IMR-90 (cell line): Measurements from ENCODE around the gene NHSL2. TPM values are rescaled to one million over a fixed set of nuclear protein-coding genes. Genes with fewer than 3 reads are reported as not detected.

Experiments used
- ATAC-seq: fragments of 200-7000 bp; cut with Tn5 transposase; 2 replicates; pipeline ENCODE4 v1.9.1; 2020; ENCODE audit warnings: low read depth, mild to moderate bottlenecking, moderate library complexity
- BruUV-seq: library from RNA; stranded (reverse); fragments of 400-500 nt; replicated peaks from 2 replicates; lab custom pipeline; 2021; lab: Mats Ljungman, UMichigan
- CTCF ChIA-PET: fragments of 300-600 bp; formaldehyde crosslinking; extraction: SDS; loops from one replicate; lab custom pipeline; 2021; ENCODE audit warnings: antibody characterized with exemption; lab: Yijun Ruan, JAX
- POLR2A ChIA-PET: fragments of 300-600 bp; sonication (Branson Sonifier 250); formaldehyde crosslinking; loops from one replicate; lab custom pipeline; 2022; ENCODE audit warnings: antibody characterized with exemption; ENCODE audit not compliant: unreplicated experiment; lab: Charles Lee
- DNase-seq: peaks from one replicate; pipeline ENCODE4 v3.0.0; 2013
- H2AFZ ChIP-seq: replicated peaks from 2 replicates; pipeline ENCODE3; 2013; ENCODE audit warnings: low read length, mild to moderate bottlenecking; ENCODE audit not compliant: poor library complexity
- H2AK5ac ChIP-seq: 2 replicates; pipeline ENCODE4 v1.6.1; 2013; ENCODE audit warnings: low read depth, low read length, inconsistent platforms
- H2AK9ac ChIP-seq: replicated peaks from 2 replicates; pipeline ENCODE3; 2013; ENCODE audit warnings: mild to moderate bottlenecking, low read depth, low read length, moderate library complexity; ENCODE audit not compliant: poor library complexity
- H2BK120ac ChIP-seq: 2 replicates; pipeline ENCODE4 v1.6.1; 2013; ENCODE audit warnings: low read depth, low read length, inconsistent platforms
- H2BK15ac ChIP-seq: 3 replicates; pipeline ENCODE4 v1.6.1; 2013; ENCODE audit warnings: low read depth, low read length, inconsistent platforms
- H2BK20ac ChIP-seq: 2 replicates; pipeline ENCODE4 v1.6.1; 2013; ENCODE audit warnings: low read depth, mild to moderate bottlenecking, inconsistent platforms, low read length, moderate library complexity
- H2BK5ac ChIP-seq: 2 replicates; pipeline ENCODE4 v1.6.1; 2013; ENCODE audit warnings: mild to moderate bottlenecking, low read depth, low read length, inconsistent platforms; ENCODE audit not compliant: poor library complexity, severe bottlenecking
- H3K14ac ChIP-seq: replicated peaks from 2 replicates; pipeline ENCODE4 v1.6.1; 2013; ENCODE audit warnings: low read depth, low read length, inconsistent platforms
- H3K18ac ChIP-seq: 2 replicates; pipeline ENCODE4 v1.6.1; 2013; ENCODE audit warnings: low read depth, low read length, control low read depth
- H3K23ac ChIP-seq: 2 replicates; pipeline ENCODE4 v1.6.1; 2013; ENCODE audit warnings: low read depth, low read length, inconsistent platforms
- H3K27ac ChIP-seq: 2 replicates; pipeline ENCODE4 v1.5.1; 2013; ENCODE audit warnings: mild to moderate bottlenecking, control low read depth, low read length; ENCODE audit not compliant: insufficient read depth
- H3K27me3 ChIP-seq: 2 replicates; pipeline ENCODE4 v1.6.1; 2013; ENCODE audit warnings: low read length; ENCODE audit not compliant: control insufficient read depth, insufficient read depth
- H3K36me3 ChIP-seq: 2 replicates; pipeline ENCODE4 v1.6.1; 2013; ENCODE audit warnings: low read length, mixed read lengths; ENCODE audit not compliant: control insufficient read depth, insufficient read depth
- H3K4ac ChIP-seq: 2 replicates; pipeline ENCODE4 v1.6.1; 2013; ENCODE audit warnings: low read depth, low read length, inconsistent platforms
- H3K4me1 ChIP-seq: 2 replicates; pipeline ENCODE4 v1.6.1; 2013; ENCODE audit warnings: low read length, mixed read lengths; ENCODE audit not compliant: control insufficient read depth, insufficient read depth
- H3K4me2 ChIP-seq: 2 replicates; pipeline ENCODE4 v1.6.1; 2013; ENCODE audit warnings: low read depth, mild to moderate bottlenecking, control low read depth, low read length, moderate library complexity
- H3K4me3 ChIP-seq: 2 replicates; pipeline ENCODE4 v1.5.1; 2013; ENCODE audit warnings: low read depth, mild to moderate bottlenecking, control low read depth, low read length, moderate library complexity; ENCODE audit not compliant: insufficient read depth
- H3K56ac ChIP-seq: 2 replicates; pipeline ENCODE4 v1.6.1; 2013; ENCODE audit warnings: low read length, inconsistent platforms; ENCODE audit not compliant: insufficient read depth; ENCODE audit errors: extremely low read depth
- H3K79me1 ChIP-seq, 2 experiments: 2 replicates each; pipeline ENCODE4 v1.6.1; 2013; ENCODE audit warnings: low read length in 2 of 2, inconsistent platforms in 1 of 2, low read depth in 1 of 2
- H3K9ac ChIP-seq: 2 replicates; pipeline ENCODE4 v1.6.1; 2013; ENCODE audit warnings: low read depth, low read length, control low read depth
- H3K9me1 ChIP-seq: 2 replicates; pipeline ENCODE4 v1.6.1; 2013; ENCODE audit warnings: low read length, inconsistent platforms; ENCODE audit not compliant: insufficient read depth
- H3K9me3 ChIP-seq: 2 replicates; pipeline ENCODE4 v1.6.1; 2013; ENCODE audit warnings: low read length; ENCODE audit not compliant: control insufficient read depth, insufficient read depth
- H4K20me1 ChIP-seq: 2 replicates; pipeline ENCODE4 v1.6.1; 2013; ENCODE audit warnings: low read length, inconsistent platforms; ENCODE audit not compliant: insufficient read depth
- H4K5ac ChIP-seq: 2 replicates; pipeline ENCODE4 v1.6.1; 2013; ENCODE audit warnings: mild to moderate bottlenecking, low read depth, low read length, control low read depth
- H4K8ac ChIP-seq, 2 experiments: 2 replicates each; pipeline ENCODE4 v1.6.1; 2013; ENCODE audit warnings: low read depth in 2 of 2, low read length in 2 of 2, control low read depth in 1 of 2, inconsistent platforms in 1 of 2
- H4K91ac ChIP-seq: 2 replicates; pipeline ENCODE4 v1.6.1; 2013; ENCODE audit warnings: low read depth, low read length, inconsistent platforms; ENCODE audit not compliant: insufficient read depth
- BHLHE40 ChIP-seq: fragments of 150-350 bp; IDR thresholded peaks from 2 replicates; pipeline ENCODE4 v1.6.1; 2016; ENCODE audit warnings: mild to moderate bottlenecking, low read depth, low read length
- CEBPB ChIP-seq: IDR thresholded peaks from 2 replicates; pipeline ENCODE4 v1.6.1; 2012; ENCODE audit warnings: low read depth, low read length, improper control_type of control experiment
- CHD1 ChIP-seq: IDR thresholded peaks from 2 replicates; pipeline ENCODE4 v1.6.1; 2012; ENCODE audit warnings: low read depth, low read length, improper control_type of control experiment
- FOS ChIP-seq: fragments of 150-350 bp; IDR thresholded peaks from 2 replicates; pipeline ENCODE4 v1.6.1; 2016; ENCODE audit warnings: low read depth, low read length
- MAZ ChIP-seq: IDR thresholded peaks from 2 replicates; pipeline ENCODE4 v1.6.1; 2012; ENCODE audit warnings: low read depth, mild to moderate bottlenecking, low read length, improper control_type of control experiment, moderate library complexity, borderline replicate concordance
- MXI1 ChIP-seq: IDR thresholded peaks from 2 replicates; pipeline ENCODE4 v1.6.1; 2012; ENCODE audit warnings: low read depth, mild to moderate bottlenecking, low read length, moderate library complexity, borderline replicate concordance
- NFE2L2 ChIP-seq: fragments of 150-350 bp; IDR thresholded peaks from 2 replicates; pipeline ENCODE4 v1.6.1; 2016; ENCODE audit warnings: low read depth, mild to moderate bottlenecking, low read length
- POLR2A ChIP-seq: IDR thresholded peaks from 2 replicates; pipeline ENCODE4 v1.6.1; 2012; ENCODE audit warnings: mild to moderate bottlenecking, low read depth, low read length
- RCOR1 ChIP-seq: IDR thresholded peaks from 2 replicates; pipeline ENCODE4 v1.6.1; 2012; ENCODE audit warnings: mild to moderate bottlenecking, low read length, improper control_type of control experiment; ENCODE audit not compliant: insufficient replicate concordance
- RFX5 ChIP-seq: IDR thresholded peaks from 2 replicates; pipeline ENCODE4 v1.8.0; 2012; ENCODE audit warnings: low read depth, mild to moderate bottlenecking, low read length, moderate library complexity
- SMC3 ChIP-seq: fragments of 150-350 bp; IDR thresholded peaks from 2 replicates; pipeline ENCODE4 v1.6.1; 2016; ENCODE audit warnings: low read depth, mild to moderate bottlenecking, antibody characterized with exemption, low read length, moderate library complexity
- WGBS, 2 experiments: methylation state at CpG; one replicate each; pipeline versions ENCODE4 v1.1.5 to v1.1.7; 2013; ENCODE audit warnings: missing lambda C conversion rate in 2 of 2; ENCODE audit not compliant: insufficient read length in 1 of 2; ENCODE audit errors: extremely low coverage in 2 of 2; 5-methylcytosine and 5-hydroxymethylcytosine counted together
- dilution Hi-C: fragments of 300-500 bp; cut with HindIII; formaldehyde crosslinking; loops from one replicate; pipeline ENCODE4 v1.14.3; 2018; ENCODE audit warnings: low sequenced_read_pairs; ENCODE audit not compliant: unreplicated experiment
- in situ Hi-C: fragments of 300-500 bp; cut with MboI; formaldehyde crosslinking; loops from 3 replicates; pipeline ENCODE4 v1.14.3; 2019; ENCODE audit warnings: low sequenced_read_pairs, inconsistent platforms, mixed read lengths
- intact Hi-C: fragments of 100-400 bp; cut with micrococcal nuclease; formaldehyde crosslinking; loops from 2 replicates; pipeline ENCODE4 v1.10.0; 2022
- polyA plus RNA-seq, 3 experiments: library from polyadenylated mRNA; depleted of rRNA; stranded (reverse); fragments of >200 nt; gene quantifications; 2 replicates each; pipeline ENCODE4 v1.2.3, GENCODE V29; 2012; ENCODE audit warnings: low replicate concordance in 1 of 3
- total RNA-seq: library from RNA; depleted of rRNA; stranded (reverse); fragments of >200 nt; gene quantifications from 2 replicates; pipeline ENCODE4 v1.2.3, GENCODE V29; 2012
- TF ChIP-seq, protein P1 (sequence below): fragments of 150-350 bp; IDR thresholded peaks from 2 replicates; pipeline ENCODE4 v1.6.1; 2016; ENCODE audit warnings: low read depth, mild to moderate bottlenecking, low read length, moderate library complexity, borderline replicate concordance

Gene NHSL2
- total and polyA plus RNA-seq, 2 of the 4 experiments (the other 2 are of a cell fraction): 0.72 to 0.75 TPM

DNA sequence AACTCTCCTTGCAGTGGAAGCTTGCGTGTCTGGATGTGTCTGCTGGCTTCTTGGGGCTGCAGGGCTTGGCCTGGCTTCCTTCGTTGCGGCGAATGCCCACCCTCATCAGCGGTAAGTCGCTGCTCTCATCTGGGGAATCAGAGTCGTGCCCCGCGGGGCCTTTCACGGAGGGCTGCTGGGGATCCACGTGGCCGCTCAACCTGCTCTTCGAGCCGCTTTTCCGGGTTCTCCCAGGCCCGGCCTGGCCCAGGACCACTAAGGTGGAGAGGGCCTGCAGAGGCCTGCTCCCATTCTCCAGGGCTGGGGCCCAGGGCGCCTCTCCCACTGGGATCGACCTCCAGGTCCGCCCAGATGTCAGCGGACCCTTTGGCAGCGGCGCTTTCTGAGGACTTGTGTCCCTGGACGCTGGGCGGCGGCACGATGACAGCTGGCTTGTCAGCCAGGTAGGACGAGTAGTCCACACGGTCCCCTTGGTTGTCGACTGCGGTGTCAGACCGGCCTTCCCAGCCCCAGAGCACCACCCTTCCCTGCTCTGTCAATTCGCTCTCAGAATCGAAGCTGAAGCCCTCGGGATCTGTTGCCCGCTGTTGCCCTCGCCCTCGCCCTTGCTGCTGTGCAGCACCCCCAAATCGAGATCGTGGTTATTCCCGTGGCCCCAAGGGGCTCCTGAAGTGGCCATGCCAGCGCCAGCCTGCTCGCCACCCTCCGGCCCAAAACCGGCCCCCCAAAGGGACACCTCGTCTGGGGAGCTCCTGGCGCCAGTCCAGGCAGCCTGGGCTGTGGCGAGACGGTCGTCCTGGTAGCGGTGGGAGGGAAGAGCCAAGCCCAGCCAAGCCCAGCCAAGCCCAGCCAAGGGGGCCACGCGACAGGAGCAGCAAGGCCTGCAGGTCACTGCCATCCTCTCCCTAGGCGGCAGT lies 37.8 kb upstream of the NHSL2 start:
- ATAC-seq (no peak), DNase-seq (no peak)
- Histone ChIP-seq H2BK120ac (no peak overlapping the region), H2BK20ac (no peak overlapping the region), H3K23ac (no peak overlapping the region), H3K27me3 (peaks cover 10% of the 10 kb centered on the region; the same call in 1 of the 2 replicates), H2BK5ac (no peak overlapping the region), H2AFZ (no peak overlapping the region), H2AK5ac (no peak overlapping the region), H2AK9ac (no peak overlapping the region), H3K14ac (no peak overlapping the region), H3K79me1 (no peaks in the 10 kb centered on the region), H3K4me1 (no peaks in the 10 kb centered on the region), H3K4me3 (no peak overlapping the region), H3K9me3 (0 out of 2 replicates have a peak, but pooled peaks cover 3% of the 10 kb centered on the region), H3K18ac (no peak overlapping the region), H2BK15ac (no peak overlapping the region), H3K9me1 (no peaks in the 10 kb centered on the region), H3K9ac (no peak overlapping the region), H3K4me2 (no peak overlapping the region), H3K4ac (no peak overlapping the region), H4K8ac (no peak overlapping the region), H3K36me3 (no peaks in the 10 kb centered on the region), H4K20me1 (no peaks in the 10 kb centered on the region), H3K56ac (no peak overlapping the region), H4K91ac (no peak overlapping the region), H4K5ac (no peak overlapping the region), H3K27ac (no peak overlapping the region)
- TF ChIP-seq MAZ (no peak), CEBPB (no peak), SMC3 (no peak), NFE2L2 (no peak), BHLHE40 (no peak), MXI1 (no peak), RFX5 (no peak), CHD1 (no peak), POLR2A (no peak), RCOR1 (no peak), FOS (no peak)
- TF ChIP-seq, protein P1, sequence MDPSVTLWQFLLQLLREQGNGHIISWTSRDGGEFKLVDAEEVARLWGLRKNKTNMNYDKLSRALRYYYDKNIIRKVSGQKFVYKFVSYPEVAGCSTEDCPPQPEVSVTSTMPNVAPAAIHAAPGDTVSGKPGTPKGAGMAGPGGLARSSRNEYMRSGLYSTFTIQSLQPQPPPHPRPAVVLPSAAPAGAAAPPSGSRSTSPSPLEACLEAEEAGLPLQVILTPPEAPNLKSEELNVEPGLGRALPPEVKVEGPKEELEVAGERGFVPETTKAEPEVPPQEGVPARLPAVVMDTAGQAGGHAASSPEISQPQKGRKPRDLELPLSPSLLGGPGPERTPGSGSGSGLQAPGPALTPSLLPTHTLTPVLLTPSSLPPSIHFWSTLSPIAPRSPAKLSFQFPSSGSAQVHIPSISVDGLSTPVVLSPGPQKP: no peak
- CTCF ChIA-PET: no interaction called here
- in situ Hi-C loops (loop anchor here (25.0 kb wide), 1 partner anchor 210 kb away; the partner anchor contains the start of gene LOC101059915), dilution Hi-C loops (no loop called here), intact Hi-C loops (no loop called here)
- POLR2A ChIA-PET: no interaction called here
- 84% methylated on average over 29 of the region's 53 CpGs; no CpG with 5 or more reads in 1 of the 2 experiments for WGBS, 2 experiments
- no TSS peak for BruUV-seq
